ENCODE data around the gene NTS.

Gene NTS

GRCh38 chr12:85834378-85834777 lies 39.7 kb upstream of the NTS start:
- peaks cover 30% of the 10 kb centered on the region for H3K4me1 Mint-ChIP-seq
- H3K36me3 Mint-ChIP-seq (ENCODE audit: low read depth), result no peaks in the 10 kb centered on the region
- no peak for TF ChIP-seq CTCF (IDR thresholded peaks at IDR 0.05; ENCODE audit: unreplicated experiment in 3 of 3)
- no peaks in the 10 kb centered on the region for H3K27me3 Mint-ChIP-seq (ENCODE audit: low read depth)
- no peaks in the 10 kb centered on the region for H3K9me3 Mint-ChIP-seq
- H3K4me3 Mint-ChIP-seq, result peak overlapping the region; percentile 71 to 83 (median 78)
- peak overlapping the region; percentile 41 to 53 (median 44) for H3K27ac Mint-ChIP-seq

- no peaks in the 10 kb centered on the region for H3K36me3 Mint-ChIP-seq (ENCODE audit: low read depth)
- H3K27me3 Mint-ChIP-seq (ENCODE audit: low read depth), result no peaks in the 10 kb centered on the region
- peak overlapping the region; percentile 92 to 97 (median 95) for H3K27ac Mint-ChIP-seq
- H3K9me3 Mint-ChIP-seq, result no peaks in the 10 kb centered on the region
- no peak for TF ChIP-seq CTCF (IDR thresholded peaks at IDR 0.05; ENCODE audit: unreplicated experiment in 3 of 3)
- peaks cover 30% of the 10 kb centered on the region for H3K4me1 Mint-ChIP-seq
- peak overlapping the region; percentile 78 to 92 (median 87) for H3K4me3 Mint-ChIP-seq
Observed at GRCh38 chr12:85835426-85836196, 38.5 kb upstream of the NTS start.

- no peak for TF ChIP-seq CTCF (IDR thresholded peaks at IDR 0.05; ENCODE audit: unreplicated experiment in 3 of 3)
Observed at GRCh38 chr12:85836197-85837090, 37.7 kb upstream of the NTS start, which contains the start of gene RASSF9. Gene RASSF9, minus strand, starts transcription at chr12:85836409. Its CDS starts 208 bp downstream, at chr12:85836201.

GRCh38 chr12:85843606-85844310 lies 30.3 kb upstream of the NTS start:
- no peaks in the 10 kb centered on the region for H3K4me1 Mint-ChIP-seq
- H3K27ac Mint-ChIP-seq, result no peak overlapping the region
- H3K9me3 Mint-ChIP-seq, result no peaks in the 10 kb centered on the region
- TF ChIP-seq CTCF (IDR thresholded peaks at IDR 0.05; ENCODE audit: unreplicated experiment in 3 of 3), result no peak
- no peaks in the 10 kb centered on the region for H3K27me3 Mint-ChIP-seq (ENCODE audit: low read depth)
- H3K36me3 Mint-ChIP-seq (ENCODE audit: low read depth), result no peaks in the 10 kb centered on the region
- no peak overlapping the region for H3K4me3 Mint-ChIP-seq

More at GRCh38 chr12:85836197-85837090, 37.7 kb upstream of the NTS start, which contains the start of gene RASSF9:
- Mint-ChIP-seq H3K9me3 (no peaks in the 10 kb centered on the region), H3K27me3 (ENCODE audit: low read depth) (no peaks in the 10 kb centered on the region), H3K36me3 (ENCODE audit: low read depth) (no peaks in the 10 kb centered on the region), H3K4me3 (peak within 1 kb of the TSS; percentile 78 to 92 (median 87)), H3K4me1 (peaks cover 27% of the 10 kb centered on the region), H3K27ac (peak within 1 kb of the TSS; percentile 92 to 97 (median 95))

GRCh38 chr12:85849344-85849743 lies 24.8 kb upstream of the NTS start:
- H3K4me3 Mint-ChIP-seq, result no peak overlapping the region
- no peaks in the 10 kb centered on the region for H3K27me3 Mint-ChIP-seq (ENCODE audit: low read depth)
- H3K36me3 Mint-ChIP-seq (ENCODE audit: low read depth), result no peaks in the 10 kb centered on the region
- H3K9me3 Mint-ChIP-seq, result peaks cover 11% of the 10 kb centered on the region
- H3K27ac Mint-ChIP-seq, result no peak overlapping the region
- no peak for TF ChIP-seq CTCF (IDR thresholded peaks at IDR 0.05; ENCODE audit: unreplicated experiment in 3 of 3)
- H3K4me1 Mint-ChIP-seq, result no peaks in the 10 kb centered on the region
